Inflammatory macrophage treated with lipopolysaccharide for 4 hours (primary cell): ENCODE measurements around the gene RLN3.
"Not testable (repeated sequence)": the region's sequence is repeated elsewhere in the genome, so short reads cannot be mapped to it uniquely, and the experiment has no call there.

Experiments used
- DNase-seq: peaks from one replicate; pipeline ENCODE4 v3.0.0-alpha.2; 2020

The RLN3 gene

DNA sequence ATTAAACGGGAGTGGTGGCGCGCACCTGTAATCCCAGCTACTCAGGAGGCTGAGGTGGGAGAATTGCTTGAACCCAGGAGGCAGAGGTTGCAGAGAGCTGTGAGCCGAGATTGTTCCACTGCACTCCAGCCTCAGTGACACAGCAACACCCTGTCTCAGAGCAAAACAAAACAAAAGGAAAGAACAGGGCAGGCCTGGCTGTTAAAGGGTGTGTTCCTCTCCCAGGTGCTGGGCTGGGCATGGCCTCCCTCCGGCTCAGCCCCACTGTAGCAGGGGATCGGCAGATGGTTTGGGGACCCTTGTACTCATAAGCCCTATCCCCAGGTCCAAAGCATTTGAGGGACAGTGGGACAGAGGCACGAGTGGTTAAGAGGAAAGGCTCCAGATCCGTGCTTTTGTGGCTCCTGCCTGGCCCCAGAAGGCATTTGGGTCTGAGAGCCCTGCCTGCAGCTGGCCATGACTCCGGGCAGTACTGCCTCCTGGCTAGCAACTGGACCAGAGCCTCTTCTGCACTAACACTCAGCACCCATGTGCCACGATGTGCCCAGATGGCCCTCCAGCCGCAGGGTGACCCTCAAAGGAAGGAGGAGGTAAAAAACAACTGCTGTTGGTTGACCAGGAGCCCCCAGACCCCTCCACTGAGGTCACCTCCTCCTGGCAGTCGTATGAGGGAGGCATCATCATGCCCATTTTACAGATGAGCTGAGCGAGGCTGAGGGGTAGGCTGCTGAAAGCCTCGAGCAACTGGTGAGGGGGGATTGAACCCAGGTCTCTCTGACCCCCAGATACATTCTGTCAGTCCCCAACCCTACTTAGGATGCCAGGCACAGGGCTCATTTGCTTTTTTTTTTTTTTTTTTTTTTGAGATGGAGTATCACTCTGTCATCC, 31.8 kb upstream of the RLN3 start:
- no peak for DNase-seq

DNA sequence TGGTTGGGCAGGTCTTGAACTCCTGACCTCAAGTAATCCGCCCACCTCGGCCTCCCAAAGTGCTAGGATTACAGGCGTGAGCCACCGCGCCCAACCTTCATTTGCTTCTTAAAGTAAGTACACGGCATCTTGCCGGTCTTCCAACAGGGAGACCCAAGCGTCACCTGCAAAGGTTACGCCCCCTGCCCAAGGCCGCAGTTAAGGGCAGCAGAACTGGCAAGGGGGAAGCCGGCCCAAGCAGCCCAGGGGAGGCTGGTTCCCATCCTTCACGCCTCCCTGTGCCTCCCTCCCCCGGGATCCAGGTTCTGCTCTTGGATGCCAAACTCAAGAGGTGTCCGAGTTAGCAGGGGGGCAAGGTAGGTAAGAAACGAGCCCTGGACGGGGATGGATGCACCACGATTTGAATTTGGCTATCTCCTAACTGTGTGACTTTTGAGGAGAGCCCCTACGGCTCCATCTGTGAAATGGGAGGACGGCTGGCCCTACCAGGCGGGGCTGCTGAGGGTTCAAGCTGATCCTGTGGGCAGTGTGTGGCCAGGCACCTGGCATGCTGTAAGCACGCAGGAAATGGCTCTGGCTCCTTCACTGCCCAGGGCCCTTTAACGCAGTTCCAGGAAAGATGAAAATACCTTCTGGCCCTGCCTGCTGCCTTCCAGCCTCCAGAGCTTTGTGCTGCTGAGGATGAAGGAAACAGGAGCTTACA, 30.9 kb upstream of the RLN3 start:
- no peak for DNase-seq

DNA sequence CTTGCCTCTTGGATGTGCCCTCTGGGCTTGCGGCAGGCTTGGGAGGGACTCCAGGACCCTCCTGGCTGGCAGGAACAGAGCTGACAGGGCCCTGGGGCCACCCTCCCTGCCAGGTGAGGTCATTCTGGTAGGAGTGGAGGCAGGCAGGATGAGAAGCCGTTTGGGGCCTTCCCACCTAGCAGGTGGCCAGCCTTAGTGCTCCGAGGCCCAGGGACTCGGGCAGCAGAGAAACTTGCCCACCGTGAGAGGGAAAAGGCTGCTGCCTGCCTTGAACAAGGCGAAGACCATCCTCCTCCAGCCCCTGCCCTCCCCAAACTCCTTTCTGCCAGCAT, 30.4 kb upstream of the RLN3 start:
- DNase-seq, result no peak

DNA sequence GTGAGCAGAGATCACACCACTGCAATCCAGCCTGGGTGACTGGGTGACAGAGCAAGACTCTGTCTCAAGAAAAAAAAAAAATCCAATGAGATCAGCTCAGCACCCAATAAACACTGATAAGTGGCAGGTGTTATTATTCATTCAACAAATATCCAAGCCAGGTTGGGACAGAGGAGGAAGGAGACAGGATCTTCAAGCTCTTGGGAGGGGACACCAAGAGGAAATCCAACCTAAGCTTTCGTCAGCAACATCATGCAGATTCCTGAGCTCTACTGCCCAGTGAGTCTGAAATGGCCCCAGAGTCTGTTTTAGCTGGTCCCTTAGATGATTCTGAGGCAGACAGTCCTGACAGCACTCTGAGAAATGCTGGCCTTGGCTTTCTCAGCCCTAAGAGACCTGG, 29.5 kb upstream of the RLN3 start:
- no peak for DNase-seq

DNA sequence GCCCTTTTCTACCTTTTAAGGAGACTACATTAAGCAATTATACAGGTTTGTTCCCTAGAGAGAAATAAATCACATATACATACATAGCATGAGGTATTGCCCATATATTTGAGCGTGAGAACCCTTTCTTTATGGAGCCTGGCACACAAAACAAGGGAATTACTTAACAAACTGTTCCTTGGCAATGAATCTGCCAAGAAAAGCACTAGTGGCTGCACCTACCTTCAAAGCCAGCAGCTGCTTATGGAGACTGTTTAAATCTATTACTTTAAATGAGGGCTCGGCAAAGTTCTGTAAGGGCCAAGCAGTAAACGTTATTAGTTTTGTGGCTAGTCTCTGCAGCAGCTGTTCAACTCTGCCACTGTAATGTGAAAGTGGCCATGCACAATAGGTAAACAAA, 28.9 kb upstream of the RLN3 start:
- DNase-seq, result no peak

DNA sequence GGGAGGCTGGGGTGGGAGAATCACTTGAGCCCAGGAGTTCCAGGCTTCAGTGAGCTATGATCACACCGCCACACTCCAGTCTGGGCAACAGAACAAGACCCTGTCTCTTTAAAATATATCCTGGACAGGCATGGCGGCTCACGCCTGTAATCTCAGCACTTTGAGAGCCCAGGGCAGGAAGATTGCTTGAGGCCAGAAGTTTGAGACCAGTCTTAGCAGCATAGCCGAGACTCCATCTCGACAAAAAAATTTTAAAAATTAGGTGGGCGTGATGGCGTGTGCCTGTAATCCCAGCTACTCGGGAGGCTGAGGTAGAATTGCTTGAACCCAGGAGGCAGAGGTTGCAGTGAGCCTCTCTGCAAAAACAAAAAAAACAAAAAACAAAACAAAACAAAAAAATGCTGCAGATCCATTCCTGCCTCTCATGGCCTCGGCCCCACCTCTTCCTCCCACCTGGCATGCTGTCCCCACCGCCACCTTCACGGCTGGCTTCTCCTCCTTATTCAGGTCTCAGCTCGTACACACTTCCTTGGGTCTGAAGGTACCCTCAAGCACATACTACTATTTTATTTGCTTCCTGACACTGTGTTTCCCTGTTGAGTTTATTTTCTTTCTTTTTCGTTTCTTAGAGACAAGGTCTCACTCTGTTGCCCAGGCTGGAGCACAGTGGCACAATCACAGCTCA, 27.1 kb upstream of the RLN3 start:
- DNase-seq, result no peak

DNA sequence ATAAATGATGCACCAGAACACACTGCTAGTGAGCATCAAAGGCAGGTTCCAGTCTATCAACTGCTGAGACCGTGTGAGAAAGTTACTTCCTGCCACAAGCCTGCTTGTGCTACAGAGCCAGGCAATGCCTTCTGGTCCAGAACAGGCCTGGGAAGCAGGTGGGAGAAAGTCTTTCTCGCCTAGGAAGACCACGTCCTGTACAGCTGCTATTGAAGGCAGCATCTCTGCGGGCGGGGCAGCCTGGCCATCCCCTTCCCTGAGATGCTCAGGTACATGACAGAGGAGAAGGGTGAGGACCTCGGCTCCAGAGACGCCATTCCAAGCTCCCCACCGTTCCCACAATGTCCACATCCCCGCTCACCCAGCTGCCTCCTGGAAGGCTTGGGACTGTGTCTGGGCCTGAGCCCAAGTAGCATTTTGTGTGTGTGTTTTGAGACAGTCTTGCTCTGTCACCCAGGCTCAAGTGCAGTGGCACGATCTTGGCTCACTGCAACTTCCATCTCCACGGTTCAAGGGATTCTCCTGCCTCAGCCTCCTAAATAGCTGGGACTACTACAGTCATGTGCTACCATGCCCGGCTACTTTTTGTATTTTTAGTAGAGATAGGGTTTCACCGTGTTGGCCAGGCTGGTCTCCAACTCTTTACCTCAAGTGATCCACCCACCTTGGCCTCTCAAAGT, 25.2 kb upstream of the RLN3 start:
- no peak for DNase-seq

DNA sequence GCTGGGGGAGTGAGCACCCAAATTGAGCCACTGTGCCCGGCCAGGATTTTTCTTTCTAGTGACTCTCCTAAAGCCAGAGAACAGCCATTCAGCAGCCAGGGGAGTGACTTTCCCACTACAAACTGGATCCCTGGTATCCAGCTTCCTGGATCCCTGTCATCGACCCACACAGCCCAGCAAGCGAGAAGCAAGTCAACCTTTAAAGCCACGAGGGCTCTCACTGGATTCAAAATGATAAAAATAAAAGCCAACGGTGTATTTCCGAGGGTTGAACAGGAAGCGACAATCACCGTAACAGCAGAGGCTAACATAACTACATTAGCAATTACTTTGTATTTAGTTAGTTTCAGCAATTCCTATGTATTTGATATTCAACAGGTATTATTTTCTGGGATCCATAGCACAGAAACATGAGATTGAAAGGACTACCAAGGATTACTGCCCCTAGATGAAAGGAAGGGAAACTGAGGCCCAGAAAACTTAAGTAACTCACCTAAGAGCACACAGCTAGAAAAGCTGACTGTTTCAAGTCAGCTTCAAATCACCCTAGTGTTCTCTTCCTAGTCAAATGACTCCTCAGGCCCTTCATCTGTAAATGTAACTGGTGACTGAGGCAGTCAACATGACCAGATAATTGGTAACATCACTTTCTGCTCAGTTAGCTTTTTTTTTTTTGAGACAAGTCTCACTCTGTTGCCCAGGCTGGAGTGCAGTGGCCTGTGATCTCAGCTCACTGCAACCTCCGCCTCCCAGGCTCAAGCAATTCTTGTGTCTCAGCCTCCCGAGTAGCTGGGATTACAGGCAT, 24.5 kb upstream of the RLN3 start:
- DNase-seq, result peak; percentile 49

DNA sequence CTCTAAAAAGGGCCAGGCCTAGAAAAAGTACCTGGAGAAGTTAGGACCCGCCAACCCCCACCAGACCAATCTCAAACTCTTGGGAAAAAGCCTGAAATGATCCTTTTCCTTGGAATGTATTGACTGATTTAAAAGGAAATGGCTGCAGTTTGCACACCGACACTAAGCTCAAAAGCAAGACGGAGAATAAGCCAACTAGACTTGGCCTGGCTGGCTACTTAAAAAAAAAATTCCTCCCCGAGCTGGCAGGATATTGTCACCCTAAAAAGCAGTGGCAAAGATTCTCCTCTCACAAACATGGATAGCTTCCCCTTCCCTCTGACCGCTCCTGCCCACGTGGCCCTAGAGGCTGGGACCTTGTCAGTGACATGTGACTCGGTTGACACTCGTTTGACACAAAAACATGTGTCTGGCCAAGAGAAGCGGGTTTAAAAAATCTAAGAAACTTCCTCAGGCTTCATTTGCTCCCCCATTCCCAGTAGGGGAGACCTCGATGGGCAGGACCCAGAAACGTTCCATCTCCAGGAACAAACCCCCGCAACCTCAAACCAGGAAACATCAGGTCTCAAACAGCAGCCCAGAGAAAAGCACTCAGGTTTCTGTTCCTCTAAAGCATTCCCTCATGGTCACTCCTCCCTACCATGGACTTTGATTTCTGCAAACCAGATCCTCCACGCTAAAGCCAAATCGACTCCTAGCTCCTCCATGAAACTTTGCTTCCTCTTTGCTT, 23.2 kb upstream of the RLN3 start:
- peak; percentile 87 for DNase-seq

DNA sequence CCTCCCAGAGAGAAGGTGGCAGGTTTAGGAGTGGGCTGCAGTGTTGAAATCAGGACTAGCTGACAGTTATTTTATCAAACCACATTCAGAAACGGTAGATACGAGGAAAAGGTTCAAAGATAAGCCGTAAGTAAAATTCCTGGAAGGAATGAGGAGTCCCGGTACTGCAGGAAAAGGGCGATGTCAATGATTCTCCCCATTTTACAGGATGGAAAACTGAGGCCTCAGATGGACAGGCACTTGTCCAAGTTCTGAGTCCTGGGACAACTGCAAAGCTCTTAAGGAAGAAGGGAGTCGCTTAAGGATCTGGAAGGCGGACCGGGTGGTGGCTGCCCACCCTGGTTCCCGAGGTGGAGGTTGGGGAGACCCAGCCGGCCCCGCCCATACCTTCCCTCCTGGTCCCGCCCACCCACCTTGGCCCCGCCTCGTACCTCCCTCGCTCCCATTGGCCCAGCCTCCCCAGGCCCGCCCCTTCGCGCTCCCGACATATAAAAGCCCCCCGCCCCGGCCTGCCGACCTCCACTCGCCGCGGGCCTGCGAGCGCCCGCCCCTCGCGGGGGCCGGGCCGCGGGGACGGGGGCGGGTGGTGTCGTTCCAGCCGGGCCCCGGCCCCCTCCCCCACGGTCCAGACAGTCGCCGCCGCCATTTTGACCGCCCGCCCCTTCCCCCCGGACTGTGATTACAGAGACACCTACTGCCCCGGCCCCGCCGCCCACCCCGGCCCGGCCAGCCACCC, 22.4 kb upstream of the RLN3 start:
- DNase-seq, result peak; percentile 82

DNA sequence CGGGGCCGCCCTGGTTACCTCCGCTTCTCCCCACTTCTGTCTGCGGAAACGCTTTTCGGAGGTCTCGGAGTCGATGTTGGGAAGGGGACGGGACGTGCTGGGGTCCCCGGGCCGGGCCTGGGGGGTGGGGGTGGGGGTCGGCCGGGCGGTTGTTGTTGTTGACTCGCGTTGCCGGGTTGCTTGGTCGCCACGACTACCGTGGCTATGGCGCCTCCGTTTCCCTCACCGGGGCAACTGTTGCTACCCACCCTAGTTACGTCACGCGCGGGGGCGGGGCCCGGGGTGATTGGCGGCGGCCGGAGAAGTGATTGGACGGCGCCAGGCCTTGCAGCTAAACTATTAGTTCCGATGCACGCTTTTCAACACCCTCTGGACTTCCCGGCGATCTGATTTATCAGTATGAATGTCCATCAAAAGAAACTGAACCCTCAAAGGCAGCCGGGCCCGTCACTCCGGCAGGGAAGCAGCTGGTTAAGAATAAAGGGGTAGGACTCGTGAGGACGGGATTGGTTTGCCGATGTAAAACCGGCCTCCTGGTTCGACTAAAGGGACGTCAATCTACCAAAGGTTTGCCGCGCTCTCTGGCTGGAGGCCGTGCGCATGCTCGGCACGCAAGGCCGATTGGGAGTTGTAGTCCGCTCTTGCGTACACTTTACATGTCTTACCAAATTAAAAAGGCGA, 21.7 kb upstream of the RLN3 start, which contains the start of gene RFX1:
TSS of gene RFX1 (minus strand) at position 236 of the 681 bp plus-strand sequence. CDS start 12,477 bp downstream, outside the sequence.
- peak; percentile 100 for DNase-seq

DNA sequence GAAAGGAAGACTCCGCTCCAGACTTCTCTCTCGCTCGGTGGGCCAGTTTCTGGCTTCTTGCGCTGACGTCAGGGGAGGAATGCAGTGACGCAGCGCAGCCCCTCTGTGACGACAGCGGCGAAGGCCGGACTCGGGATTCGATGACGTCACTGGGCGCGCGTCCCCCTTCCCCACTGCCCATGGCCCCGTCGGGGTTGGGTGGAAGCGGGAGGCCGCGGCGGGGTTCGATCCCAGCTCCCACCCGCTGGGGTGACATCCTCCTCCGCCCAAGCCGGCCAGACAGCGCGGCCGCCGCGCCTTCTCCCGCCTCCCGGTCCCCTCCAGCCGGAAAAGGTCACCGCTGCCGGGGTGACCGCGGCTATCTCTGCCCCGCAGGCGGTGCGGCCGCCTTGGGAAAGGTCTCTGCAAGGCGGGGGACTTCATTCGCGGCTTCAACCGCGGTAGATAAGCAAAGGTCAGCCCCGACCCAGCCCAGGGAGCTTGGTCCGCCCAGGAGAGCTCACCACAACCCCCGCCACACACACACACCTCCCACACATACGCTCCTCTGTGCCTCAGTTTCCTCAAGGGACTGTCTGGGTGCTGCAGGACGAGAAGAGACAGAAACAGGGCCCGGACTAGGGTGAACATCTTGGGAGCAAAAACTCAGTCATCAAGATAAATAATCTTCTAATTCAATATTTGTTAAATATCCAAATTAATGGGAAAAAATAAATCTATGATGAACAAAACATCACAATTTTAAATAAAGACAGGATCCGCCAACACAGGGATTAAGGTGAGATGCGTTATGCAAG, 21.0 kb upstream of the RLN3 start:
- no peak for DNase-seq

DNA sequence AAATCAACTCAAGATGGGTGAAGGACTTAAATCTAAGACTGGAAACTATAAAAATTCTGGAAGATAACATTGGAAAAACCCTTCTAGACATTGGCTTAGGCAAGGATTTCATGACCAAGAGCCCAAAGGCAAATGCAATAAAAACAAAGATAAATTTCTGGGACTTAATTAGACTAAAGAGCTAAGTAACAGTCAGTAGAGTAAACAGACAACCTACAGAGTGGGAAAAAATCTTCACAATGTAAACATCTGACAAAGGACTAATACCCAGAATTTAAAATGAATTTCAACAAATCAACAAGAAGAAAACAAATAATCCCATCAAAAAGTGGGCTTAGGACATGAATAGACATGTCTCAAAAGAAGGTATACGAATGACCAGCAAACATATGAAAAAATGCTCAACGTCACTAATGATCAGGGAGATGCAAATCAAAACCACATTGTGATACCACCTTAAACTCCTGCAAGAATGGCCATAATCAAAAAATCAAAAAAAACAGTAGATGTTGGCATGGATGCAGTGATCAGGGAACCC, 15.5 kb upstream of the RLN3 start:
- no peak for DNase-seq

DNA sequence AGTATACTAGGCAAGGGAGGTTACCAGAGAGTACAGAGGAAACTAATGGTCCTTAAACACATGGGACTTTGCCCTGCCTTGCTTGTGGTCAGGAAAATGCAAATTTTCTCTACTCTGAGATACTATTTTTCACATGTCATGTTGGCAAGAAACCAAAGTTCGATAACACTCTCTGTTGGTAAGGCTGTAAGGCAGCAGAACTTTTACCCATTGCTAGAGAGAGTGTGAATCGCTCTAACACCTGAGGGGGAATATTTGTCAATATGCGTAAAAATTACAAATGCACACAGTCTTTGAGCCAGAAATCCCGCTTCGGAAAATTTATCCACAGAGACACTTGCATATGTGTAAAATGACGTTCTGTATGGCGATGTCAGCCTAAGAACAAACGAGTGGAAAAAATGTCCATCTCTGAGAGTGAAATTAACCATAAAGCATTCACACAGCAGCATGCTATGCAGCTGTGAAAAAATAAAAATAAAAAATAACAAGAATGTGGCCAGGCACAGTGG, 12.4 kb upstream of the RLN3 start:
- no peak for DNase-seq

DNA sequence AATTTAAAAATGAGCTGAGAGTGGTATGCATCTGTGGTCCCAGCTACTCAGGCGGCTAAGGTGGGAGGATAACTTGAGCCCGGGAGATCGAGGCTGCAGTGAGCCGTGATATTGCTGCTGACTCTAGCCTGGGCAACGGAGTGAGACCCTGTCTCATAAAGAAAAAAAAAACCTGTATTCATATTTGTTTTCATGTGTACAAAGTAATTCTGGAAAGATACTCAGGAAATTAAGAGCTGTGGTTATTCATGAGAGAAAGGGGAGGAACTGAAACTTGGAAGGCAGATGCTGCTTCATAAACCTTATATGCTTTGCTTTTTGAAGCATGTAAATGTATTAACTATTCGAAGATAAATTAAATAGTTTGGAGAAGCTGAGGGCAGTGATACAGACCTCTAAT, 8.8 kb upstream of the RLN3 start:
- DNase-seq, result peak; percentile 46

DNA sequence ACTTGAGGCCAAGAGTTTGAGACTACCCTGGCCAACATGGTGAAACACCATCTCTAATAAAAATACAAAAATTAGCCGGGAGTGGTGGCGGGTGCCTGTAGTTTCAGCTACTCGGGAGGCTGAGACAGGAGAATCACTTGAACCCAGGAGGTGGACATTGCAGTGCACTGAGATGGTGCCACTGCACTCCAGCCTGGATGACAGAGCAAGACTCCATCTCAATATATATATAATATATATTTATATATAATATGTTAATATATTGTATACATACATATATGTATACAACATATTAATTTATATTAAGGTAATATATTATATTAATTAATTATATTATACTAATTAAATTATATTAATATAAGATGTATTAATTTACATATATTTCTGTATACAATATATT, 8.2 kb upstream of the RLN3 start:
- not testable (repeated sequence) for DNase-seq

DNA sequence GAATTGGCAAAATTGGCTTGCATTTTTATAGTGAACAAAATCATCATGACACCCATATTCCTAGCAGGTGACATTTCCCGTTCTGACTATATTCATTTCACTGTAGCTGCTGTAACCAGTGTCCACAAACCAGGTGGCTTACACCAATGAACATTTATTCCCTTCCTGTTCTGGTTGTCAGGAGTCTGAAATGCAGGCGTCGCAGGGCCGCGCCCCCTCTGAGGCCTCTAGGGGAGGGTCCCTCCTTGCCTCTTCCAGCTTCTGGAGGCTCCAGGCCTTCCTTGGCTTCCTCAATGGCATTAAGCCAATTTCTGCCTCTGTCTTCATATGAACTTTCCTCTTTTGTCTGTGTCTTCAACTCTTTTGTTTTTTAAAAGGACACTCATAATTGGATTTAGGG, 6.5 kb upstream of the RLN3 start:
- DNase-seq, result no peak

DNA sequence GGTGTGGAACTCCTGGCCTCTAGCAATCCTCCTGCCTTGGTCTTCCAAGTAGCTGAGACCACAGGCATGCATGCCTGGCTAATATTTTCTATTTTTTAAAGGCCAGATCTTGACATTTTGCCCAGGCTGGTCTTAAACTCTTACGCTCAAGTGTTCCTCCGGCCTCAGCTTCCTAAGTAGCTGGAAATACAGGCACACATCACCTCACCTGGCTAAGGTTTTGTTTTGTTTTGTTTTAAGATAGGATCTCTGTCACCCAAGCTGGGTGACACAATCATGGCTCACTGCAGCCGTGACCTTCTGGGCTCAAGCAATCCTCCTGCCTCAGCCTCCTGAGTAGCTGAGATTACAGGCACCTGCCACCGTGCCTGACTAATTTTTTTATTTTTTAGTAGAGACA, 5.5 kb upstream of the RLN3 start:
- DNase-seq, result no peak
